ENCODE data around the gene PPP1R12B.

Gene PPP1R12B

GRCh38 chr1:202588503-202589189 lies 240.1 kb downstream of the PPP1R12B start:
- DNase-seq (ENCODE audit: insufficient read length, low spot score): no peak
- no peak for TF ChIP-seq CTCF (IDR thresholded peaks at IDR 0.05; ENCODE audit: insufficient read depth, missing control alignments)
- no peak for FAIRE-seq

GRCh38 chr1:202589190-202589930 lies 240.9 kb downstream of the PPP1R12B start:
- DNase-seq (ENCODE audit: insufficient read length, low spot score): no peak
- no peak for FAIRE-seq
- no peak for TF ChIP-seq CTCF (IDR thresholded peaks at IDR 0.05; ENCODE audit: insufficient read depth, missing control alignments)

- no peak for TF ChIP-seq CTCF (IDR thresholded peaks at IDR 0.05; ENCODE audit: insufficient read depth, missing control alignments)
- FAIRE-seq: no peak
- DNase-seq (ENCODE audit: insufficient read length, low spot score): no peak
Observed at GRCh38 chr1:202590126-202590525, 241.6 kb downstream of the PPP1R12B start.

GRCh38 chr1:202590975-202591411 lies 242.5 kb downstream of the PPP1R12B start:
- FAIRE-seq (no peak), DNase-seq (ENCODE audit: insufficient read length, low spot score) (no peak)
- TF ChIP-seq CTCF (IDR thresholded peaks at IDR 0.05; ENCODE audit: insufficient read depth, missing control alignments): no peak

- FAIRE-seq (no peak), DNase-seq (ENCODE audit: insufficient read length, low spot score) (no peak)
- no peak for TF ChIP-seq CTCF (IDR thresholded peaks at IDR 0.05; ENCODE audit: insufficient read depth, missing control alignments)
Observed at GRCh38 chr1:202591515-202591914, 243.0 kb downstream of the PPP1R12B start.

- TF ChIP-seq CTCF (IDR thresholded peaks at IDR 0.05; ENCODE audit: insufficient read depth, missing control alignments): no peak
- FAIRE-seq: no peak
- no peak for DNase-seq (ENCODE audit: insufficient read length, low spot score)
Observed at GRCh38 chr1:202592146-202592545, 243.6 kb downstream of the PPP1R12B start.

GRCh38 chr1:202593845-202594244 lies 245.3 kb downstream of the PPP1R12B start:
- DNase-seq (ENCODE audit: insufficient read length, low spot score): no peak
- FAIRE-seq: no peak
- TF ChIP-seq CTCF (IDR thresholded peaks at IDR 0.05; ENCODE audit: insufficient read depth, missing control alignments): no peak
